NOMO-1 (cell line): ENCODE results near the gene TRAF3IP1.

Experiments used
- DNase-seq, 2 experiments: peaks; one replicate each; lab custom pipeline; 2025; ENCODE audit not compliant: unreplicated experiment in 2 of 2; lab: John Stamatoyannopoulos, UW

TRAF3IP1 gene

GRCh38 chr2:238423561-238424312, 103.4 kb downstream of the TRAF3IP1 start:
- no peak for DNase-seq

DNA sequence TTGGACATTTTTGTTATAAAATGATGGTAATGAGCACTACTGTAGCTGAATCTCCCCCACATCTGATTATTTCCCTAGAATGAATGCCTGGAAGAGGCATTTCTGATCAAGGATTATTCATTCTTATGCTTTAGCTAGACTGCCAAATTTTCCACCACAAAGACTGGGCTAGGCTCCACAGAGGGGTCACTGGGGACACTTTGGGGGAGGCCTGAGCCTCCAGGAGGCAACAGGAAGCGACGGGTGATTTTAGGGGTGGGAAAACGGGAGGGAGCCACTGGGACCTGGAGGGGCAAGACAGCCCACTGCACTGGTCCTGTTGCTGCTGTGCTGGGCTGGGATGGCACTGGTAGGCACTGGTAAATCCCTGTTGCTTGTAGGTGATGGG, 104.0 kb downstream of the TRAF3IP1 start:
- DNase-seq, result no peak

GRCh38 chr2:238425505-238425978, 105.2 kb downstream of the TRAF3IP1 start:
- DNase-seq, result no peak

DNA sequence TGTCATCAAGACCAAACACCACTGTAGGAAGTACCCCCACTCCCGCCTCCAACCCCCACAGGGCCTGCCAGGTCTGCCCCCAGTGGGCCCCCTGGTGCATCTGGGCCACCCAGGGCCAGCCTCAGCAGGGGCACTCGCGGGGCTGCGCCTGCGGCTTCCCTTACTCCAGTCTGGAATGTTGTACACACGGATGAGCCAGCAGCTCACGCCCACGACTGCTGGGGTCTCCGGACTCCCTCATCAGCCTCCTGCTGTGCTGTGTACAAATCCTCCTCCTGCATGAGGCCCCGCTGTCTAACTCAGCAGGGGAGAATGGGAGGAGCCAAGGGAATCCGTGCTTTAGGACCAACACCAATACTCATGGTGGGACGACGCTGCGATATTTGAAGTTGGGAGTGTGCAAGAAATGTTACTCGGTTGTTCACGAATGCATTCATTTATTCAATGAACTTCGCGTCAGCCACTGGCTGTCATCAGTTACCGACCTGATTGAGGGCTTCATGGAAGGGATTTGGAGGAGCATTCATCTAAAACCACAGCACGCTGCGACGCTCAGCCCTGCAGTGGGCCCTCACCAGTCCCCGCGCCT, 105.8 kb downstream of the TRAF3IP1 start:
- DNase-seq, result no peak

GRCh38 chr2:238426568-238427434, 106.5 kb downstream of the TRAF3IP1 start, which contains the start of gene ASB1:
ASB1 (plus strand) TSS chr2:238426927; CDS start chr2:238427071, 144 bp downstream.
- DNase-seq, result peak; percentile 54 to 64

GRCh38 chr2:238427435-238428162, 107.3 kb downstream of the TRAF3IP1 start:
- no peak for DNase-seq

- no peak for DNase-seq
These were observed 108.5 kb downstream of the TRAF3IP1 start for GRCh38 chr2:238428866-238429265.

GRCh38 chr2:238430781-238431180, 110.5 kb downstream of the TRAF3IP1 start:
- DNase-seq, result no peak

DNA sequence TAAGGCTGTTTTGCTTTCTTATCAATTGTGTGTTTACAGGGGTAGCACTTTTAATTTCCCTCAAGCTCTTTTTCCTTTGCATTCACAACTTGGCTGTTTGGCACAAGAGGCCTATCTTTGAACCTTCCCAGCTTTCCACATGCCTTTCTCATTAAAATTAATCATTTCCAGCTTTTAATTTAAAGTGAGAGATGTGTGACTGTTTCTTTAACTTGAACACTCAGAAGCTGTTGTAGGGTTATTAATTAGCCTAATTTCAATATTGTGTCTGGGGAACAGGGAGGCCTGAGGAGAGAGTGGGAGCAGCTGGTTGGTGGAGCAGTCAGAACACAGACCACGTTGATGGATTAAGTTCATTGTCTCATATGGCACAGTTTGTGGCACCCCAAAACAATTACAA, 111.1 kb downstream of the TRAF3IP1 start:
- no peak for DNase-seq

DNA sequence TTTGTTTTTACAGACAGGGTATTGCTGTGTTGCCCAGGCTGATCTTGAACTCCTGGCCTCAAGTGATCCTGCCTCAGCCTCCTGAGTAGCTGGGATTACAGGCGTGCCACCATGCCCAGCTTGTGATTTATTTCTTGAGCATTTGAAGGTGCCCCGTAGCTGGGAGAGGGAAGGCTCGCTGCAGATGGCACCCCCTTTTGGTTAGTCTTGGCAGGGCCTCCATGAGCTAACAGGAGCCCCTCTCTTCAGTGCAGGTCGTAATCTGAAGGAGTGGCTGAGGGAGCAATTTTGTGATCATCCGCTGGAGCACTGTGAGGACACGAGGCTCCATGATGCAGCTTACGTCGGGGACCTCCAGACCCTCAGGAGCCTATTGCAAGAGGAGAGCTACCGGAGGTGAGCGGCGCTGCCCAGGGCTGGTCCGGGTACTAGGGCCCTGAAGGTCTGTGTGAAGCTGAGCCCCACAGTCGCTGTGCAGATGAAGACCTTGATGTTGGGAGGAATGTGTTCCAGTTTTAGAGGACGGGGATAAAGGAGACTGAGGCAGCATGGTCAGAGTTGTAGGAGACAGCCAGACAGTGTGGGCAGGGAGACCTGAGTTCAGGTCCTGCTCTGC, 113.1 kb downstream of the TRAF3IP1 start:
- DNase-seq, result no peak

GRCh38 chr2:238433941-238434845, 113.9 kb downstream of the TRAF3IP1 start:
- DNase-seq, result no peak

GRCh38 chr2:238434846-238435751, 114.8 kb downstream of the TRAF3IP1 start:
- DNase-seq, result peak; percentile 9 to 45

- DNase-seq, result no peak
These were observed 115.4 kb downstream of the TRAF3IP1 start for GRCh38 chr2:238435752-238436096.

GRCh38 chr2:238438856-238439849, 118.8 kb downstream of the TRAF3IP1 start:
- DNase-seq, result no peak

GRCh38 chr2:238439917-238440316, 119.6 kb downstream of the TRAF3IP1 start:
- DNase-seq, result no peak

DNA sequence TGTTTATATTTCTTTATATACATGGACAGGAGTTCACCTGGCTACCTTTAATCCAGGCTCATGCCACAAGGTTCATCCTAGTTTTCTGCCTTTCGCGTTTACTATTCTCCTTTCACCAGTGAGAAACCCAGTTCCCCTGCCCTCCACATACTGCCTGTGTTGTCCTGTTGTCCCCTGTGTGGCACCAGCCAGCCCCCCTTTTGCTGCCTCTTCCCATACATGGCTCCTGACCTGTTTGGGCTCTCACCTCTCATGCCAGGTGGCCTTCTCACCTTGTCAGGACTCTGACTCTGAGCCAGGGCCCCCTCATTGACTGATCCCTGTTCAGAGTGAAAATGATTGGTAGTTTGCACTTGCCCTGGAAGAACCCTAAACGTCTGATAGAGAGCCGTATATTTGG, 120.0 kb downstream of the TRAF3IP1 start:
- no peak for DNase-seq

DNA sequence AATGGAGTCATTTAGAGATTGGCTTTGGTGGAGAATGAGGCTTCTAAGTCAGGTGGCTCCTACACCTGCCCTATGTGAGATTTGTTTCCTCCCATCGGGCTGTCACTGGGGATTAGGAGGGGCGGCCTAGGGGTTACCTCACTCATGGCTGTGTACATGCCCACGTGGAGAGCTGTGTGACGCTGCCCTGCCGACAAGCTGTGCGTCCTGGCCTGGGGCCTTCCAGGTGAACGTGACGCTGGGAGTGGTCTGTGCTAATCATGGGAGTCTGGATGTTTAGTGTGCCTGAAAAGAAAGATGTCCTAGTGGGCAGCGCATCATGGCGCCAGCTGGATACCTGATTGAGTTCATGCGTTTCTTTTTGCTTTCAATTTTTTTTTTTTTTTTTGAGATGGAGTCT, 120.4 kb downstream of the TRAF3IP1 start:
- no peak for DNase-seq
